IPS-15b (cell line): Measurements from ENCODE around the gene TMEM163.

ENCODE experiments used
- H3K27me3 ChIP-seq: one replicate; pipeline ENCODE4 v1.6.1; 2013; ENCODE audit warnings: low read length; ENCODE audit not compliant: control insufficient read depth, insufficient read depth
- H3K36me3 ChIP-seq: one replicate; pipeline ENCODE4 v1.6.1; 2013; ENCODE audit warnings: low read length; ENCODE audit not compliant: control insufficient read depth, insufficient read depth
- H3K4me1 ChIP-seq: one replicate; pipeline ENCODE4 v1.6.1; 2013; ENCODE audit warnings: mild to moderate bottlenecking, low read length; ENCODE audit not compliant: control insufficient read depth, insufficient read depth
- H3K4me3 ChIP-seq: one replicate; pipeline ENCODE4 v1.5.1; 2013; ENCODE audit warnings: low read depth, low read length
- H3K9ac ChIP-seq: one replicate; pipeline ENCODE4 v1.6.1; 2013; ENCODE audit warnings: low read depth, mild to moderate bottlenecking, low read length
- H3K9me3 ChIP-seq: one replicate; pipeline ENCODE4 v1.6.1; 2013; ENCODE audit warnings: mild to moderate bottlenecking, low read length; ENCODE audit not compliant: control insufficient read depth, insufficient read depth

TMEM163 gene

GRCh38 chr2:134453476-134453875 is 265.3 kb downstream of the TMEM163 start:
- Histone ChIP-seq H3K4me1 (no peaks in the 10 kb centered on the region), H3K4me3 (no peak overlapping the region), H3K36me3 (no peaks in the 10 kb centered on the region), H3K9ac (no peak overlapping the region), H3K9me3 (no peaks in the 10 kb centered on the region), H3K27me3 (no peaks in the 10 kb centered on the region)

GRCh38 chr2:134452042-134452733 is 266.6 kb downstream of the TMEM163 start:
- Histone ChIP-seq H3K36me3 (no peaks in the 10 kb centered on the region), H3K4me1 (no peaks in the 10 kb centered on the region), H3K9me3 (no peaks in the 10 kb centered on the region), H3K9ac (no peak overlapping the region), H3K27me3 (no peaks in the 10 kb centered on the region), H3K4me3 (no peak overlapping the region)

- H3K4me1 ChIP-seq = no peaks in the 10 kb centered on the region
- no peak overlapping the region for H3K4me3 ChIP-seq
- no peaks in the 10 kb centered on the region for H3K36me3 ChIP-seq
- no peaks in the 10 kb centered on the region for H3K9me3 ChIP-seq
- H3K27me3 ChIP-seq = no peaks in the 10 kb centered on the region
- H3K9ac ChIP-seq = no peak overlapping the region
These were observed 267.5 kb downstream of the TMEM163 start for GRCh38 chr2:134451347-134451630.

- Histone ChIP-seq H3K27me3 (no peaks in the 10 kb centered on the region), H3K4me1 (no peaks in the 10 kb centered on the region), H3K4me3 (no peak overlapping the region), H3K36me3 (no peaks in the 10 kb centered on the region), H3K9me3 (no peaks in the 10 kb centered on the region), H3K9ac (no peak overlapping the region)
These were observed 268.9 kb downstream of the TMEM163 start for GRCh38 chr2:134449751-134450513.

- H3K4me1 ChIP-seq = no peaks in the 10 kb centered on the region
- no peak overlapping the region for H3K9ac ChIP-seq
- H3K9me3 ChIP-seq = no peaks in the 10 kb centered on the region
- H3K27me3 ChIP-seq = no peaks in the 10 kb centered on the region
- no peak overlapping the region for H3K4me3 ChIP-seq
- H3K36me3 ChIP-seq = no peaks in the 10 kb centered on the region
These were observed 269.6 kb downstream of the TMEM163 start for GRCh38 chr2:134449157-134449556.

GRCh38 chr2:134448650-134449049 is 270.1 kb downstream of the TMEM163 start:
- Histone ChIP-seq H3K4me3 (no peak overlapping the region), H3K9ac (no peak overlapping the region), H3K27me3 (no peaks in the 10 kb centered on the region), H3K36me3 (no peaks in the 10 kb centered on the region), H3K9me3 (no peaks in the 10 kb centered on the region), H3K4me1 (no peaks in the 10 kb centered on the region)

GRCh38 chr2:134447669-134448068 is 271.1 kb downstream of the TMEM163 start:
- no peaks in the 10 kb centered on the region for H3K36me3 ChIP-seq
- H3K27me3 ChIP-seq = no peaks in the 10 kb centered on the region
- no peaks in the 10 kb centered on the region for H3K4me1 ChIP-seq
- H3K9ac ChIP-seq = no peak overlapping the region
- H3K4me3 ChIP-seq = no peak overlapping the region
- no peaks in the 10 kb centered on the region for H3K9me3 ChIP-seq

GRCh38 chr2:134446383-134447017 is 272.3 kb downstream of the TMEM163 start:
- H3K36me3 ChIP-seq = peaks cover 2% of the 10 kb centered on the region

GRCh38 chr2:134445985-134446382 is 272.8 kb downstream of the TMEM163 start:
- Histone ChIP-seq H3K4me1 (no peaks in the 10 kb centered on the region), H3K9me3 (no peaks in the 10 kb centered on the region), H3K36me3 (peaks cover 3% of the 10 kb centered on the region), H3K9ac (no peak overlapping the region), H3K4me3 (no peak overlapping the region), H3K27me3 (no peaks in the 10 kb centered on the region)

More at GRCh38 chr2:134446383-134447017, 272.3 kb downstream of the TMEM163 start:
- no peaks in the 10 kb centered on the region for H3K27me3 ChIP-seq
- H3K4me3 ChIP-seq = no peak overlapping the region
- no peak overlapping the region for H3K9ac ChIP-seq
- no peaks in the 10 kb centered on the region for H3K9me3 ChIP-seq
- no peaks in the 10 kb centered on the region for H3K4me1 ChIP-seq

GRCh38 chr2:134445116-134445515 is 273.7 kb downstream of the TMEM163 start:
- H3K4me1 ChIP-seq = no peaks in the 10 kb centered on the region
- no peaks in the 10 kb centered on the region for H3K27me3 ChIP-seq
- no peak overlapping the region for H3K4me3 ChIP-seq
- H3K9me3 ChIP-seq = no peaks in the 10 kb centered on the region
- no peak overlapping the region for H3K9ac ChIP-seq
- H3K36me3 ChIP-seq = peaks cover 3% of the 10 kb centered on the region

GRCh38 chr2:134443814-134444480 is 274.9 kb downstream of the TMEM163 start:
- H3K4me3 ChIP-seq = no peak overlapping the region
- H3K4me1 ChIP-seq = no peaks in the 10 kb centered on the region
- peaks cover 3% of the 10 kb centered on the region for H3K36me3 ChIP-seq
- no peaks in the 10 kb centered on the region for H3K27me3 ChIP-seq
- H3K9ac ChIP-seq = no peak overlapping the region
- no peaks in the 10 kb centered on the region for H3K9me3 ChIP-seq
